Muscle layer of duodenum (tissue), 2 donors: ENCODE measurements around the gene SMPD3.

Experiments
- H3K27ac ChIP-seq: one replicate; pipeline ENCODE4 v1.7.0; 2013; ENCODE audit warnings: mild to moderate bottlenecking, low read length
- H3K27me3 ChIP-seq: one replicate; pipeline ENCODE4 v1.7.0; 2013; ENCODE audit warnings: low read depth, mild to moderate bottlenecking, control low read depth, low read length
- H3K36me3 ChIP-seq, 2 donors: one replicate each; pipeline ENCODE4 v1.7.0; 2013; ENCODE audit warnings: low read length in 2 of 2, control low read depth in 1 of 2, mild to moderate bottlenecking in 1 of 2; ENCODE audit not compliant: insufficient read depth in 2 of 2, control insufficient read depth in 1 of 2
- H3K4me1 ChIP-seq, 2 donors: one replicate each; pipeline ENCODE4 v1.7.0; 2013; ENCODE audit warnings: low read length in 2 of 2, mild to moderate bottlenecking in 2 of 2, control low read depth in 1 of 2, moderate library complexity in 1 of 2; ENCODE audit not compliant: insufficient read depth in 2 of 2, control insufficient read depth in 1 of 2
- H3K4me3 ChIP-seq, 2 donors: one replicate each; pipeline ENCODE4 v1.7.0; 2013; ENCODE audit warnings: low read length in 2 of 2, low read depth in 1 of 2, mild to moderate bottlenecking in 1 of 2
- H3K9me3 ChIP-seq, 2 donors: one replicate each; pipeline ENCODE4 v1.7.0; 2013; ENCODE audit warnings: low read length in 2 of 2, control low read depth in 1 of 2, mild to moderate bottlenecking in 1 of 2; ENCODE audit not compliant: control insufficient read depth in 1 of 2
- donor health status: healthy.

SMPD3 gene

GRCh38 chr16:68364561-68364998, 83.7 kb downstream of the SMPD3 start:
- no peaks in the 10 kb centered on the region for H3K4me1 ChIP-seq
- no peaks in the 10 kb centered on the region for H3K9me3 ChIP-seq
- no peak overlapping the region for H3K4me3 ChIP-seq
- peaks cover 0 to under 1% of the 10 kb centered on the region in 2 donors for H3K36me3 ChIP-seq
- no peak overlapping the region for H3K27ac ChIP-seq
- no peaks in the 10 kb centered on the region for H3K27me3 ChIP-seq

- H3K4me1 ChIP-seq = no peaks in the 10 kb centered on the region
- no peaks in the 10 kb centered on the region for H3K9me3 ChIP-seq
- H3K27ac ChIP-seq = no peak overlapping the region
- H3K4me3 ChIP-seq = no peak overlapping the region
- peaks cover 0 to 8% of the 10 kb centered on the region in 2 donors for H3K36me3 ChIP-seq
- H3K27me3 ChIP-seq = no peaks in the 10 kb centered on the region
Measured at GRCh38 chr16:68363658-68364521, 84.4 kb downstream of the SMPD3 start.

- H3K27ac ChIP-seq = no peak overlapping the region
Measured at GRCh38 chr16:68362947-68363657, 85.2 kb downstream of the SMPD3 start.

GRCh38 chr16:68362262-68362913, 85.9 kb downstream of the SMPD3 start:
- H3K9me3 ChIP-seq = no peaks in the 10 kb centered on the region
- H3K4me1 ChIP-seq = no peaks in the 10 kb centered on the region
- no peak overlapping the region for H3K27ac ChIP-seq
- no peaks in the 10 kb centered on the region for H3K27me3 ChIP-seq
- peaks cover 10 to 19% of the 10 kb centered on the region in 2 donors for H3K36me3 ChIP-seq
- no peak overlapping the region for H3K4me3 ChIP-seq

More at GRCh38 chr16:68362947-68363657, 85.2 kb downstream of the SMPD3 start:
- Histone ChIP-seq H3K4me3 (no peak overlapping the region), H3K36me3 (peaks cover 4 to 12% of the 10 kb centered on the region in 2 donors), H3K27me3 (no peaks in the 10 kb centered on the region), H3K4me1 (no peaks in the 10 kb centered on the region), H3K9me3 (no peaks in the 10 kb centered on the region)

GRCh38 chr16:68361485-68361884, 86.8 kb downstream of the SMPD3 start:
- peaks cover 0 to 4% of the 10 kb centered on the region in 2 donors for H3K4me1 ChIP-seq
- H3K27ac ChIP-seq = no peak overlapping the region
- peaks cover 14 to 28% of the 10 kb centered on the region in 2 donors for H3K36me3 ChIP-seq
- H3K4me3 ChIP-seq = no peak overlapping the region
- no peaks in the 10 kb centered on the region for H3K9me3 ChIP-seq
- no peaks in the 10 kb centered on the region for H3K27me3 ChIP-seq

- H3K36me3 ChIP-seq = peaks cover 14 to 33% of the 10 kb centered on the region in 2 donors
- H3K27ac ChIP-seq = no peak overlapping the region
- no peak overlapping the region for H3K4me3 ChIP-seq
- peaks cover 0 to 10% of the 10 kb centered on the region in 2 donors for H3K4me1 ChIP-seq
- H3K9me3 ChIP-seq = no peaks in the 10 kb centered on the region
- no peaks in the 10 kb centered on the region for H3K27me3 ChIP-seq
Measured at GRCh38 chr16:68360956-68361355, 87.4 kb downstream of the SMPD3 start.

- H3K36me3 ChIP-seq = peaks cover 14 to 37% of the 10 kb centered on the region in 2 donors
Measured at GRCh38 chr16:68360547-68360946, 87.8 kb downstream of the SMPD3 start.

GRCh38 chr16:68359398-68360191, 88.7 kb downstream of the SMPD3 start:
- Histone ChIP-seq H3K27me3 (no peaks in the 10 kb centered on the region), H3K4me3 (no peak overlapping the region), H3K27ac (no peak overlapping the region), H3K36me3 (peaks cover 17 to 47% of the 10 kb centered on the region in 2 donors), H3K4me1 (peaks cover 0 to 10% of the 10 kb centered on the region in 2 donors), H3K9me3 (no peaks in the 10 kb centered on the region)

More at GRCh38 chr16:68360547-68360946, 87.8 kb downstream of the SMPD3 start:
- H3K4me3 ChIP-seq = no peak overlapping the region
- H3K27ac ChIP-seq = no peak overlapping the region
- peaks cover 0 to 10% of the 10 kb centered on the region in 2 donors for H3K4me1 ChIP-seq
- H3K9me3 ChIP-seq = no peaks in the 10 kb centered on the region
- no peaks in the 10 kb centered on the region for H3K27me3 ChIP-seq

GRCh38 chr16:68358951-68359350, 89.4 kb downstream of the SMPD3 start:
- Histone ChIP-seq H3K9me3 (no peaks in the 10 kb centered on the region), H3K27me3 (no peaks in the 10 kb centered on the region), H3K27ac (no peak overlapping the region), H3K36me3 (peaks cover 22 to 53% of the 10 kb centered on the region in 2 donors), H3K4me1 (peaks cover 0 to 10% of the 10 kb centered on the region in 2 donors), H3K4me3 (no peak overlapping the region)

- no peak overlapping the region for H3K27ac ChIP-seq
- H3K36me3 ChIP-seq = peaks cover 32 to 63% of the 10 kb centered on the region in 2 donors
- H3K4me1 ChIP-seq = peaks cover 0 to 10% of the 10 kb centered on the region in 2 donors
- H3K9me3 ChIP-seq = no peaks in the 10 kb centered on the region
- H3K4me3 ChIP-seq = no peak overlapping the region
- no peaks in the 10 kb centered on the region for H3K27me3 ChIP-seq
Measured at GRCh38 chr16:68357923-68358322, 90.4 kb downstream of the SMPD3 start.
